ENCODE measurements around the gene MAPK1. TPM values are rescaled to one million over a fixed set of nuclear protein-coding genes. Genes with fewer than 3 reads are reported as not detected.
A peak's percentile ranks its signal among the peaks of the same experiment; 100 is the strongest.

Gene MAPK1
- total and polyA plus RNA-seq, 9 of the 15 experiments (the other 6 are each of a cell fraction or from before 2014, with no cell fraction given) = 46.3 to 575 (median 283) TPM

GRCh38 chr22:21778705-21779363 lies 88.6 kb downstream of the MAPK1 start (continued):
- TF ChIP-seq RCOR1 (IDR thresholded peaks at IDR 0.05; ENCODE audit: borderline replicate concordance in 1 of 2, low read depth in 2 of 2, low read length in 2 of 2) = peak; percentile 7 to 66; a peak in 1 of 4 replicates
- TF ChIP-seq SMARCB1 (IDR thresholded peaks at IDR 0.05; ENCODE audit: insufficient read length, low read depth) = no peak
- no peak for TF ChIP-seq ZNF512 (tag; IDR thresholded peaks at IDR 0.05)
- TF ChIP-seq ZNF830 (CRISPR knock-in tag; IDR thresholded peaks at IDR 0.05) = no peak
- TF ChIP-seq FOXK1 (CRISPR knock-in tag; IDR thresholded peaks at IDR 0.05; ENCODE audit: borderline replicate concordance) = peak; percentile 64; the same call in 1 of the 2 replicates
- no peak for TF ChIP-seq MYC (IDR thresholded peaks at IDR 0.05; ENCODE audit: low read depth, low read length)
- TF ChIP-seq MYC (CRISPR knock-in tag; IDR thresholded peaks at IDR 0.05; ENCODE audit: borderline replicate concordance, low read depth) = no peak
- TF ChIP-seq TEAD2 (tag; IDR thresholded peaks at IDR 0.05) = no peak
- peak; percentile 73; the same call in 1 of the 2 replicates for TF ChIP-seq FOXP4 (CRISPR knock-in tag; IDR thresholded peaks at IDR 0.05; ENCODE audit: borderline replicate concordance)
- TF ChIP-seq ZBTB33 (CRISPR knock-in tag; IDR thresholded peaks at IDR 0.05) = peak; percentile 87; the same call in 1 of the 2 replicates
- no peak; the same call in 1 of the 2 replicates for TF ChIP-seq SP1 (CRISPR knock-in tag; IDR thresholded peaks at IDR 0.05)
- peak; percentile 54; the same call in 1 of the 2 replicates for TF ChIP-seq USF1 (CRISPR knock-in tag; IDR thresholded peaks at IDR 0.05)
- TF ChIP-seq ARID3A (IDR thresholded peaks at IDR 0.05; ENCODE audit: borderline replicate concordance, low read depth, low read length) = 0 out of 2 replicates have a peak, but pooled peaks have one; percentile 7
- TF ChIP-seq TCFL5 (CRISPR knock-in tag; conservative IDR thresholded peaks at IDR 0.05) = no peak
- TF ChIP-seq CAMTA2 (CRISPR knock-in tag; conservative IDR thresholded peaks at IDR 0.05) = no peak
- no peak for TF ChIP-seq SNIP1 (IDR thresholded peaks at IDR 0.05; ENCODE audit: low read depth)
- TF ChIP-seq ZBTB43 (CRISPR knock-in tag; IDR thresholded peaks at IDR 0.05) = no peak
- TF ChIP-seq MIER1 (IDR thresholded peaks at IDR 0.05; ENCODE audit: low read depth) = no peak
